HepG2 (cell line): Measurements from ENCODE around the gene KDM6B. TPM values are rescaled to one million over a fixed set of nuclear protein-coding genes. Genes with fewer than 3 reads are reported as not detected.
A peak's percentile ranks its signal among the peaks of the same experiment; 100 is the strongest.

Experiments used
- ATF1 ChIP-seq: IDR thresholded peaks from 2 replicates; pipeline ENCODE4 v1.6.1; 2016; ENCODE audit warnings: mild to moderate bottlenecking, control low read depth
- CEBPB ChIP-seq: IDR thresholded peaks from 2 replicates; pipeline ENCODE4 v1.6.1; 2011; ENCODE audit warnings: low read depth, low read length, improper control_type of control experiment, borderline replicate concordance
- FOXA1 ChIP-seq, 2 experiments: fragments of 450-650 bp in 1 of 2; sonication (generic) in 1 of 2; formaldehyde crosslinking in 1 of 2; IDR thresholded peaks; 2 replicates each; pipeline versions ENCODE4 v1.4.0 to v1.6.1; 2016 to 2020; ENCODE audit warnings: missing genetic modification reagents in 1 of 2
- MEF2D ChIP-seq: sonication (generic); formaldehyde crosslinking; IDR thresholded peaks from 2 replicates; pipeline ENCODE4 v1.5.1; 2020; ENCODE audit warnings: mild to moderate bottlenecking, missing genetic modification reagents
- ONECUT2 ChIP-seq: sonication (generic); formaldehyde crosslinking; IDR thresholded peaks from 2 replicates; pipeline ENCODE4 v1.4.0; 2020; ENCODE audit warnings: missing genetic modification reagents
- PRPF4 ChIP-seq: fragments of 200-400 bp; formaldehyde crosslinking; IDR thresholded peaks from 2 replicates; pipeline ENCODE4 v1.6.1; 2016; ENCODE audit warnings: low read length, low read depth; ENCODE audit not compliant: poor library complexity, severe bottlenecking
- RARG ChIP-seq: sonication (generic); formaldehyde crosslinking; IDR thresholded peaks from 2 replicates; pipeline ENCODE4 v1.4.0; 2020; ENCODE audit warnings: low read depth, mild to moderate bottlenecking, missing genetic modification reagents
- SIN3A ChIP-seq: IDR thresholded peaks from 2 replicates; pipeline ENCODE4 v1.6.1; 2011; ENCODE audit warnings: low read depth, mild to moderate bottlenecking, control low read depth, low read length, borderline replicate concordance
- SP1 ChIP-seq, 2 experiments: fragments of 450-650 bp in 1 of 2; sonication (generic) in 1 of 2; formaldehyde crosslinking in 1 of 2; IDR thresholded peaks; 2 replicates each; pipeline versions ENCODE4 v1.4.0 to v1.6.1; 2016 to 2020; ENCODE audit warnings: missing genetic modification reagents in 1 of 2
- SP140L ChIP-seq: sonication (generic); formaldehyde crosslinking; IDR thresholded peaks from 2 replicates; pipeline ENCODE4 v1.4.0; 2020; ENCODE audit warnings: missing genetic modification reagents, borderline replicate concordance
- SRSF1 ChIP-seq: fragments of 200-400 bp; formaldehyde crosslinking; optimal IDR thresholded peaks from 2 replicates; pipeline ENCODE3; 2017; ENCODE audit warnings: mild to moderate bottlenecking, low read depth, low read length, moderate library complexity
- THYN1 ChIP-seq: sonication (generic); formaldehyde crosslinking; IDR thresholded peaks from 2 replicates; pipeline ENCODE4 v1.8.1; 2023; ENCODE audit warnings: low read depth, mild to moderate bottlenecking, moderate library complexity, missing genetic modification reagents, borderline replicate concordance
- ZFP36L2 ChIP-seq: sonication (generic); formaldehyde crosslinking; IDR thresholded peaks from 2 replicates; pipeline ENCODE4 v1.4.0; 2020; ENCODE audit warnings: missing genetic modification reagents
- ZNF10 ChIP-seq: sonication (generic); formaldehyde crosslinking; IDR thresholded peaks from 2 replicates; pipeline ENCODE4 v1.4.0; 2020; ENCODE audit warnings: mild to moderate bottlenecking, low read depth, missing genetic modification reagents, borderline replicate concordance
- ZNF256 ChIP-seq: sonication (generic); formaldehyde crosslinking; conservative IDR thresholded peaks from 2 replicates; pipeline ENCODE4 v1.4.0; 2020; ENCODE audit warnings: missing genetic modification reagents
- ZNF33B ChIP-seq: sonication (generic); formaldehyde crosslinking; IDR thresholded peaks from 2 replicates; pipeline ENCODE4 v1.5.1; 2020; ENCODE audit warnings: mild to moderate bottlenecking, missing genetic modification reagents
- ZNF431 ChIP-seq: sonication (generic); formaldehyde crosslinking; IDR thresholded peaks from 2 replicates; pipeline ENCODE4 v1.9.0; 2022; ENCODE audit warnings: missing genetic modification reagents, low read depth, mild to moderate bottlenecking, borderline replicate concordance
- ZNF563 ChIP-seq: sonication (generic); formaldehyde crosslinking; IDR thresholded peaks from 2 replicates; pipeline ENCODE4 v1.8.0; 2022; ENCODE audit warnings: mild to moderate bottlenecking, moderate library complexity, missing genetic modification reagents
- ZNF607 ChIP-seq: sonication (generic); formaldehyde crosslinking; IDR thresholded peaks from 2 replicates; pipeline ENCODE4 v1.5.1; 2020; ENCODE audit warnings: missing genetic modification reagents, mild to moderate bottlenecking, borderline replicate concordance
- ZNF614 ChIP-seq: IDR thresholded peaks from 2 replicates; pipeline ENCODE4 v1.6.1; 2018; ENCODE audit warnings: missing biosample characterization, missing genetic modification reagents, inconsistent platforms, borderline replicate concordance
- ZNF652 ChIP-seq: IDR thresholded peaks from 2 replicates; pipeline ENCODE4 v1.6.1; 2016; ENCODE audit warnings: low read depth, borderline replicate concordance
- polyA plus RNA-seq, 8 experiments: library from polyadenylated mRNA; depleted of rRNA in 3 of 8; stranded (reverse) in 7 of 8; unstranded in 1 of 8; fragments of >200 nt; fragmentation: Illumina TruSeq in 4 of 8; extraction: Trizol in 4 of 8; gene quantifications; 2 replicates each; pipeline versions ENCODE4 v1.2.1 to v1.2.3, GENCODE V29; 2011 to 2016; ENCODE audit warnings: low read depth in 4 of 8, missing spikeins in 1 of 8, mixed read lengths in 1 of 8; ENCODE audit not compliant: insufficient read depth in 1 of 8
- total RNA-seq, 5 experiments: library from RNA; depleted of rRNA; stranded (reverse); fragments of >200 nt; fragmentation: Illumina TruSeq; extraction: Trizol; gene quantifications; 2 replicates each; pipeline ENCODE4 v1.2.3, GENCODE V29; 2016; ENCODE audit warnings: low read depth in 1 of 5
- TF ChIP-seq, protein P1 (sequence below): sonication (generic); formaldehyde crosslinking; IDR thresholded peaks from 2 replicates; pipeline ENCODE4 v1.5.0; 2020; ENCODE audit warnings: missing genetic modification reagents, mild to moderate bottlenecking, borderline replicate concordance
- TF ChIP-seq, protein P2 (sequence below): sonication (generic); formaldehyde crosslinking; IDR thresholded peaks from 2 replicates; pipeline ENCODE4 v1.8.0; 2022; ENCODE audit warnings: mild to moderate bottlenecking, missing genetic modification reagents
- TF ChIP-seq, protein P3 (sequence below): sonication (generic); formaldehyde crosslinking; IDR thresholded peaks from 2 replicates; pipeline ENCODE4 v1.4.0; 2020; ENCODE audit warnings: missing genetic modification reagents, mild to moderate bottlenecking, borderline replicate concordance
- TF ChIP-seq, protein P4 (sequence below): sonication (generic); formaldehyde crosslinking; IDR thresholded peaks from 2 replicates; pipeline ENCODE4 v1.5.1; 2020; ENCODE audit warnings: missing genetic modification reagents, mild to moderate bottlenecking, borderline replicate concordance

Gene KDM6B
- total and polyA plus RNA-seq, 2 of the 13 experiments (the other 11 are each of a cell fraction or from before 2014, with no cell fraction given), result 1.3 to 2.1 TPM

DNA sequence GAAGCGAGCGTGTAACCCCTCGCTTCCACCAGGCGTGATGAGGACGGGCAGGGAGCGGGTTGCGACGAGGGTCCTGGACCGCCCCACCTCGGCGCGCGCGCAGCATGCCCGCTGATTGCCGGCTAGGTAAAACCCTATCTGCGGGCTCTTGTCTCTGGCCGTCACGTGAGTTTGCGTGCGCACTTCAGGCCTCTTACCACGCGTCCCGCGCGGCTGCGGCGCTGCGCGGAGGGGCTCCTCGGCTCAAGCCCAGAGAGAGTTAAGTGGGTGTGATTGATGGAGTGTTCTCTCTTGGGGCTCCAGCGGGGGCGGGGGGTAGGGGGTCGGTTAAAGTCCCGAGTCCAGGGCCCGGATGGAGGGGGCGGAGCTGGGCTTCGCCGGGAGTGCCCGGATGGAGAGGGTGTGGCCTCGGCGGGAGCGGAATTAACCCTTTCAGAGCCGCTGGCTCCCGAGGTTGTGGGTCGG lies 7.9 kb downstream of the KDM6B start (continued):
- no peak; the same call in 1 of the 2 replicates for TF ChIP-seq ZNF607 (CRISPR knock-in tag)
- TF ChIP-seq SIN3A, result peak; percentile 77; the same call in 1 of the 2 replicates
- TF ChIP-seq ATF1 (CRISPR knock-in tag), result peak; percentile 14; the same call in 1 of the 2 replicates
- TF ChIP-seq ZNF10 (CRISPR knock-in tag), result no peak
- TF ChIP-seq ZNF33B (CRISPR knock-in tag), result no peak
- TF ChIP-seq, protein P1, sequence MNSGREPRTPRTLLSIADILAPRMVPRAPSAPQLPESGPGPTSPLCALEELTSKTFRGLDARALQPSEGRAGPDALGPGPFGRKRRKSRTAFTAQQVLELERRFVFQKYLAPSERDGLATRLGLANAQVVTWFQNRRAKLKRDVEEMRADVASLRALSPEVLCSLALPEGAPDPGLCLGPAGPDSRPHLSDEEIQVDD (CRISPR knock-in tag), result no peak
- TF ChIP-seq ZNF614 (CRISPR knock-in tag), result no peak
- TF ChIP-seq SP1 (IDR thresholded peaks at IDR 0.05), result no peak
- TF ChIP-seq SP1 (CRISPR knock-in tag; IDR thresholded peaks at IDR 0.05), result no peak; the same call in none of the 2 replicates
- no peak for TF ChIP-seq RARG (CRISPR knock-in tag)
- TF ChIP-seq THYN1 (CRISPR knock-in tag), result no peak
- TF ChIP-seq PRPF4, result no peak
- TF ChIP-seq ZFP36L2, result no peak
- TF ChIP-seq SRSF1, result no peak
- no peak for TF ChIP-seq FOXA1 (IDR thresholded peaks at IDR 0.05)
- no peak for TF ChIP-seq FOXA1 (CRISPR knock-in tag; IDR thresholded peaks at IDR 0.05)
- no peak; the same call in 1 of the 2 replicates for TF ChIP-seq ZNF563 (CRISPR knock-in tag)
- TF ChIP-seq SP140L, result no peak
- TF ChIP-seq CEBPB, result no peak
- TF ChIP-seq, protein P2, sequence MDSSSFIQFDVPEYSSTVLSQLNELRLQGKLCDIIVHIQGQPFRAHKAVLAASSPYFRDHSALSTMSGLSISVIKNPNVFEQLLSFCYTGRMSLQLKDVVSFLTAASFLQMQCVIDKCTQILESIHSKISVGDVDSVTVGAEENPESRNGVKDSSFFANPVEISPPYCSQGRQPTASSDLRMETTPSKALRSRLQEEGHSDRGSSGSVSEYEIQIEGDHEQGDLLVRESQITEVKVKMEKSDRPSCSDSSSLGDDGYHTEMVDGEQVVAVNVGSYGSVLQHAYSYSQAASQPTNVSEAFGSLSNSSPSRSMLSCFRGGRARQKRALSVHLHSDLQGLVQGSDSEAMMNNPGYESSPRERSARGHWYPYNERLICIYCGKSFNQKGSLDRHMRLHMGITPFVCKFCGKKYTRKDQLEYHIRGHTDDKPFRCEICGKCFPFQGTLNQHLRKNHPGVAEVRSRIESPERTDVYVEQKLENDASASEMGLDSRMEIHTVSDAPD (CRISPR knock-in tag), result no peak
- no peak for TF ChIP-seq ZNF256 (CRISPR knock-in tag)
- TF ChIP-seq ONECUT2 (CRISPR knock-in tag), result no peak
- TF ChIP-seq, protein P3, sequence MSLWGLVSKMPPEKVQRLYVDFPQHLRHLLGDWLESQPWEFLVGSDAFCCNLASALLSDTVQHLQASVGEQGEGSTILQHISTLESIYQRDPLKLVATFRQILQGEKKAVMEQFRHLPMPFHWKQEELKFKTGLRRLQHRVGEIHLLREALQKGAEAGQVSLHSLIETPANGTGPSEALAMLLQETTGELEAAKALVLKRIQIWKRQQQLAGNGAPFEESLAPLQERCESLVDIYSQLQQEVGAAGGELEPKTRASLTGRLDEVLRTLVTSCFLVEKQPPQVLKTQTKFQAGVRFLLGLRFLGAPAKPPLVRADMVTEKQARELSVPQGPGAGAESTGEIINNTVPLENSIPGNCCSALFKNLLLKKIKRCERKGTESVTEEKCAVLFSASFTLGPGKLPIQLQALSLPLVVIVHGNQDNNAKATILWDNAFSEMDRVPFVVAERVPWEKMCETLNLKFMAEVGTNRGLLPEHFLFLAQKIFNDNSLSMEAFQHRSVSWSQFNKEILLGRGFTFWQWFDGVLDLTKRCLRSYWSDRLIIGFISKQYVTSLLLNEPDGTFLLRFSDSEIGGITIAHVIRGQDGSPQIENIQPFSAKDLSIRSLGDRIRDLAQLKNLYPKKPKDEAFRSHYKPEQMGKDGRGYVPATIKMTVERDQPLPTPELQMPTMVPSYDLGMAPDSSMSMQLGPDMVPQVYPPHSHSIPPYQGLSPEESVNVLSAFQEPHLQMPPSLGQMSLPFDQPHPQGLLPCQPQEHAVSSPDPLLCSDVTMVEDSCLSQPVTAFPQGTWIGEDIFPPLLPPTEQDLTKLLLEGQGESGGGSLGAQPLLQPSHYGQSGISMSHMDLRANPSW (CRISPR knock-in tag), result no peak
- TF ChIP-seq, protein P4, sequence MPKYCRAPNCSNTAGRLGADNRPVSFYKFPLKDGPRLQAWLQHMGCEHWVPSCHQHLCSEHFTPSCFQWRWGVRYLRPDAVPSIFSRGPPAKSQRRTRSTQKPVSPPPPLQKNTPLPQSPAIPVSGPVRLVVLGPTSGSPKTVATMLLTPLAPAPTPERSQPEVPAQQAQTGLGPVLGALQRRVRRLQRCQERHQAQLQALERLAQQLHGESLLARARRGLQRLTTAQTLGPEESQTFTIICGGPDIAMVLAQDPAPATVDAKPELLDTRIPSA, result no peak
- no peak for TF ChIP-seq ZNF431 (CRISPR knock-in tag)
- TF ChIP-seq MEF2D, result no peak
- TF ChIP-seq ZNF652, result peak; percentile 99
